Right cardiac atrium (tissue), 5 donors: ENCODE data around the gene NEK8. TPM values are rescaled to one million over a fixed set of nuclear protein-coding genes. Genes with fewer than 3 reads are reported as not detected.

Experiments
- ATAC-seq, 2 donors: fragments of 200-7000 bp; cut with Tn5 transposase; one replicate each; pipeline versions ENCODE4 v1.8.0 to v1.9.1; 2020; ENCODE audit warnings: moderate library complexity in 2 of 2, mild to moderate bottlenecking in 1 of 2
- DNase-seq, 3 donors: peaks; one replicate each; pipeline ENCODE4 v3.0.0-alpha.2; 2020
- H3K27ac ChIP-seq: one replicate; pipeline ENCODE4 v1.5.1; 2013; ENCODE audit warnings: mild to moderate bottlenecking, low read length, control low read depth, moderate library complexity
- H3K27me3 ChIP-seq: one replicate; pipeline ENCODE4 v1.6.1; 2013; ENCODE audit not compliant: control insufficient read depth, insufficient read depth
- H3K4me1 ChIP-seq: one replicate; pipeline ENCODE4 v1.6.1; 2013; ENCODE audit warnings: low read length; ENCODE audit not compliant: control insufficient read depth, insufficient read depth
- H3K4me3 ChIP-seq: one replicate; pipeline ENCODE4 v1.5.1; 2013; ENCODE audit warnings: low read length, control low read depth
- H3K9me3 ChIP-seq: one replicate; pipeline ENCODE4 v1.6.1; 2013; ENCODE audit warnings: low read length; ENCODE audit not compliant: control insufficient read depth
- WGBS: extraction: QIAGEN DNeasy Blood & Tissue Kit; methylation state at CpG from one replicate; pipeline ENCODE4 v1.1.7; 2013; 5-methylcytosine and 5-hydroxymethylcytosine counted together
- intact Hi-C, 4 donors: fragments of 100-400 bp; cut with DNase I; formaldehyde crosslinking; loops; one replicate each; pipeline versions ENCODE4 v1.11.0 to v1.14.0; 2022 to 2023
- polyA plus RNA-seq: library from polyadenylated mRNA; stranded (reverse); fragments of 200-250 nt; gene quantifications from one replicate; pipeline ENCODE4 v1.2.3, GENCODE V29; 2013
- total RNA-seq, 4 donors: library from RNA; stranded (reverse); fragmentation: NEBNext Ultra II Directional; extraction: Animal tissue kit (Norgen Biotek cat#: 25700); gene quantifications; one replicate each; pipeline ENCODE4 v1.2.1, GENCODE V29; 2021
- donor health status: healthy with polysubstance abuse.
- donor health status: DM: no; HTN: yes; CAD: no.
- donor health status: DM: no; HTN: no; CAD: no.
- donor health status: DM: no; HTN: yes; CAD: no; lungs with severe emphysema.
- donor health status: DM: yes; HTN: yes; CAD: no.

The NEK8 gene
- total and polyA plus RNA-seq, 5 donors, result 0.81 to 1.6 (median 1.2) TPM

DNA sequence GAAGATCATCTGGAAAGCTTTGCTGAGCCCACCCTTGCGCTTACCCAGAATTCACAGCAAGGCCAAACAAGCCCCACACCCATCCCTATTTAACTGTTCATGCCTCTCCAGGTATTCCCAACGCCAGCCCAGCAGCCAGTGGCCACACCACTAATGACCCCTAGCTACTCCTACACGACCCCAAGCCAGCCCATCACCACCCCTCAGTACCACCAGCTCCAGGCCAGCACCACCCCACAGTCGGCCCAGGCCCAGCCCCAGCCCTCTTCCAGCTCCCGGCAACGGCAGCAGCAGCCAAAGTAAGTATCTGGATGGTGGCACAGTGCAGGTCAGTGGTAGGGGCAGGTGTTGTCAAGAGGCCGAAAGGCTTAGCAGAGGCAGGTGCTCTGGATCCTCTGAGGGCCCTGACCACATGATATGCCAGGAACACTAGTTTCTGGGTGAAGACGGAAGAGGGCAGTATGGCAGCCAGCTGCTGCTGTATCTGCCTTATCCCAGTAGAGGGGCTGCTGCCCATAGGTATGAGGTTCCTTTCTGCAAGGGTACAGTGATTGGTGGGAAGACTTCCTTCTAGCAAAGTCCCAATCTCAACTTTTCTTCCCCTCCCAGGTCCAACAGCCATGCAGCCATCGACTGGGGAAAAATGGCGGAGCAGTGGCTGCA is 27.6 kb upstream of the NEK8 start:
- Histone ChIP-seq H3K27me3 (no peaks in the 10 kb centered on the region), H3K4me3 (no peak overlapping the region), H3K27ac (no peak overlapping the region), H3K9me3 (no peaks in the 10 kb centered on the region), H3K4me1 (no peaks in the 10 kb centered on the region)
- intact Hi-C loops, result no loop called here
- DNase-seq (no peak), ATAC-seq (no peak)
- WGBS, result 90% methylated on average over 10 of the region's 10 CpGs

DNA sequence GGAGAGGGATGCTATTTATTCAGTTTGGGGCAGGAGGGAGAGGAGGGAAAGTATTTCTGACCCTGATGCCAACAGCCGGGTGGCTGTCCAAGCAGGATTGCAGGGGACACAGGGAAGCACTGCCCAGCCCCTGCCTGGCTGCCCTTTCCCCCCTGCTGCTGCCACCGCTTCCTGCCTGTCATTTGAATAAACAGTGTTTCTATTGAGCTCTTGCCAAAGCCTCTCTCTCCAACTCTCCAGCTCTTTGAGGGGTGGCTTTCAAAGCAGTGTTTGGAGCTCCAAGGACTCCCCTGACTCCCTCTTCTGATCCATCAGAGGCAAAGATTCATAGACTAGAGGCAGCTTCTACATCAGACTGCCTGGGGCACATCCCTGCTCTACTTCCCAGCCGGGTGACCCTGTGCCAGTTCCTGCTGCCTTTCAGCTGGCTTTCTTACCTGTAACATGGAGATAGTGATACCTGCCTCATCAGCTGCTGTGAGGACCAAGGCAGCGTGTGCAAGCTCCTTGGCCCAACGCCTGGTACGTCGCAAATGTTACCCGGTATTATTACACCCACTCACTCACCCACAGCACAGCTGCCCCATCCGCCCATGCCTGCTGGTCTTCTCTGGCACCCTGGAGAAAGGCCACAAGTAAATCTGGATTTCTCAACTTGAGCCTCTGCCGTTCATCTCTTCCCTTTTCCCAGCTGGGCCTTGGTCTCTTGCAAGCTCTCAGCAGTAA is 26.4 kb upstream of the NEK8 start:
- no peaks in the 10 kb centered on the region for H3K9me3 ChIP-seq
- WGBS, result 68% methylated on average over 10 of the region's 10 CpGs
- H3K27me3 ChIP-seq, result no peaks in the 10 kb centered on the region
- no peak overlapping the region for H3K4me3 ChIP-seq
- H3K4me1 ChIP-seq, result no peaks in the 10 kb centered on the region
- ATAC-seq, result no peak
- intact Hi-C loops, result no loop called here
- H3K27ac ChIP-seq, result no peak overlapping the region
- no peak for DNase-seq

DNA sequence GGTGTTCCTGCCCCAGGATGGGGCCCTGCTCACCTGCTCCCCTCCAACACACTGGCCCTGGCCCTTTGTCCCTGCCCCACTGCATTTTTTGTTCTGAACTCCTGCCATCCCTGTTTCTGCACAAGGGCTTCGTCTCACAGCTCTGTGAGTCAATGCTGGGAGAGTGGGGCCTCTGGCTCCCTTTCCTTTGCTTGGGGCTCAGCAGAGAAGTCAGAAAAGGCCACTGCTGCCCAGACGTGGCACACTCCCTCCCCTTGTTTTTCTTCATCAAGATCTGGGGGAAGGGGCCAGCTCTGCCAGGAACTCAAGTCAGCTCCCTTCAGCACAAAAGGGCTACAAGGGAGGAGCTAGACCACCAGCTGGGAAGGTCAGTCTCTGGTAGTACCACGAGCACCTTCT is 25.8 kb upstream of the NEK8 start:
- no peaks in the 10 kb centered on the region for H3K4me1 ChIP-seq
- DNase-seq (peak in 1 of 3 donors; percentile 9), ATAC-seq (no peak)
- no peak overlapping the region for H3K4me3 ChIP-seq
- H3K9me3 ChIP-seq, result no peaks in the 10 kb centered on the region
- 72% methylated on average over 3 of the region's 3 CpGs for WGBS
- H3K27ac ChIP-seq, result no peak overlapping the region
- intact Hi-C loops, result no loop called here
- no peaks in the 10 kb centered on the region for H3K27me3 ChIP-seq

DNA sequence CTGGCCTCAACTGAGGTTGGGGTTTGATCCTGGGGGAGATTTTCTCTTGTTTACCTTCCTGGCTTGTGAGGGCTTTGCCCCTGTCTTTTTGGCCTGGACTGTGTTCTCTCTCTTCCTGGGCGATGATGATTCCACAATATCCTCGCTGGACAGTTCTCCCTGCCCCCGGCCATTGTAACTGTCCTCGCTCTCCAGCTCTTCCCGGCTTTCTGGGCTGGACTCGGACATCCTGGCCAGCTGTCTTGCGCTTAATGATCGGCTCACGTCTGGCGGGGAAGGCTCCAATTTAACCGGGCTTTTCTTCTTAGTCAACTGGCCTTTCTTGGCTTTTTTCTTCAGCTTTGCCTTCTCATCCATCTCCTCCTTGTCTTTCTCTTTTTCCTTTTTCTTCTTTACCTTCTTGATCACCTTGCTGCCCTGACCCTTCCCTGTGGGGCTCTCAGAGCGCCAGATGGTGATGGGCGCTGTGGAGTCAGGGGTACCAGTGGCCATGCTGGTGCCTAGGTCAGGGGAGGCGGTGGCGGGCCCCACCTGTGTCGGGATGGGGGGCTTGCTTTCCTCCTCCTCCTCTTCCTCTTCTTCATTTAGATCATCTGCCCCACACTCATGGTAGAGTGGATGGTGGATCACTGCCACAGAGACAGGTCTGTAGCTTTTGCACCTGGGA is 24.9 kb upstream of the NEK8 start:
- intact Hi-C loops, result no loop called here
- DNase-seq (peak in 1 of 3 donors; percentile 38), ATAC-seq (no peak)
- Histone ChIP-seq H3K9me3 (no peaks in the 10 kb centered on the region), H3K4me3 (no peak overlapping the region), H3K27ac (no peak overlapping the region), H3K4me1 (no peaks in the 10 kb centered on the region), H3K27me3 (no peaks in the 10 kb centered on the region)
- WGBS, result 77% methylated on average over 16 of the region's 16 CpGs

DNA sequence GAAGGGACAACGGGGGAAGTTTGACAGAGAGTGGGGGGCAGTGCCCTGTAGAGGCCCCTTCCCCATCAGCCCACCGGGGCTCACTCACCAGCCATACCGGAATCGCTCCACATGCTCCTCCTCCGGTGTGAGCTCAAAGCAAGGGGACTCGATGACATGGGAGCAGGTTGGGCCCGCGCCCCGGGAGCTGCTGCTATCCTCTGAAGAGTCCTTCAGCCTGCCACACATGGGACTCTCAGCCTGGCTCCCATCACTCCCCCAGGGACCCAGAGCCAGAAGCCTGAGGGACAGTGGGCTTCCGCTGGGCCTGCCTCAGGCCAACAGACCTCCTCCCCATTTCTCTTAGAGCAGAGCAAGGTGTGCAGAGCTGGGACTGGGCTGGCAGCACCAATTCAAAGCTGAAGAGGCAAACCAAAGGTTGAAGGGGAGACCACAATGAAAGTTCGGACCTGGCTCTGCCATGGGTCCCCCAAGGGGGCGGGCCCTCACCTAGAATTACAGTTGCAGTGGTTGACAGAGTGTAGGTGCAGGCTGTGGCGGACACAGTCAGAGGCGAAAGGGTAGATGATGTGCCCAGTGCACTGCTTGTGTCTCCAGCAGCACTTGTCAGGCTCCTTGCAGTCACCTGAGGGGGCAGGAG is 24.2 kb upstream of the NEK8 start:
- H3K4me1 ChIP-seq, result no peaks in the 10 kb centered on the region
- no peak overlapping the region for H3K27ac ChIP-seq
- peak in 1 of 3 donors; percentile 51 for DNase-seq
- 88% methylated on average over 14 of the region's 14 CpGs for WGBS
- H3K4me3 ChIP-seq, result no peak overlapping the region
- no peak for ATAC-seq
- intact Hi-C loops, result no loop called here
- no peaks in the 10 kb centered on the region for H3K9me3 ChIP-seq
- no peaks in the 10 kb centered on the region for H3K27me3 ChIP-seq

DNA sequence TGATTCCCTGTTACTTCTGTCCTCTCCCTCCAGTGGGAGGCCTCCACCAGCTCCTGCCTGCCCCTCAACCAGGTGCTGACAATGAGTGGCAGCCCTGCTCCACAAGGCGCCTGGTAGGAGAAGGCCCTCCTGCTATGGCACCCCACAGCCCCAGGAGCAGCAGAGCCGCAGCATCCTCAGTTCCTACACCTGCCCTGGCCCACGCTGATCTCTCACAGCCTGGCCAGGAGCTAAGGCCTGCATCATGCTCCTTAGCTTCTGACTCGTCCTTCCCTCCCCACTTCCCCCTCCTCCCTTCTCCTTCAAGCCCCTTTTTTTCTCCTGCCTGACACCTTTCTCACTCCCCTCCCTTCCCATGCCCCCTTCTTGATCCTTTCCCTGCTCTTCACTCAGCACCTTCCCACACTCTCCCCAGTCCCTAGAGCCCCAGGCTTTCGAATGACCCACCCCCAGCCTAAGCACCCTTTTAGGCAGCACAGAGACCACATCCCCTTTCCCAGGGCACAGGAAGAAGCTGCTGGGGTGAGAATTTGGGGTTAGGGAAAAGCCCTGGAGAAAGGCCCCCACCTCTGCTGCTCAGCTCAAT is 23.4 kb upstream of the NEK8 start:
- no peaks in the 10 kb centered on the region for H3K27me3 ChIP-seq
- no peaks in the 10 kb centered on the region for H3K9me3 ChIP-seq
- WGBS, result 72% methylated on average over 5 of the region's 5 CpGs
- no peak overlapping the region for H3K4me3 ChIP-seq
- no peak for DNase-seq
- intact Hi-C loops, result no loop called here
- no peak for ATAC-seq
- peaks cover 3% of the 10 kb centered on the region for H3K4me1 ChIP-seq
- H3K27ac ChIP-seq, result no peak overlapping the region

DNA sequence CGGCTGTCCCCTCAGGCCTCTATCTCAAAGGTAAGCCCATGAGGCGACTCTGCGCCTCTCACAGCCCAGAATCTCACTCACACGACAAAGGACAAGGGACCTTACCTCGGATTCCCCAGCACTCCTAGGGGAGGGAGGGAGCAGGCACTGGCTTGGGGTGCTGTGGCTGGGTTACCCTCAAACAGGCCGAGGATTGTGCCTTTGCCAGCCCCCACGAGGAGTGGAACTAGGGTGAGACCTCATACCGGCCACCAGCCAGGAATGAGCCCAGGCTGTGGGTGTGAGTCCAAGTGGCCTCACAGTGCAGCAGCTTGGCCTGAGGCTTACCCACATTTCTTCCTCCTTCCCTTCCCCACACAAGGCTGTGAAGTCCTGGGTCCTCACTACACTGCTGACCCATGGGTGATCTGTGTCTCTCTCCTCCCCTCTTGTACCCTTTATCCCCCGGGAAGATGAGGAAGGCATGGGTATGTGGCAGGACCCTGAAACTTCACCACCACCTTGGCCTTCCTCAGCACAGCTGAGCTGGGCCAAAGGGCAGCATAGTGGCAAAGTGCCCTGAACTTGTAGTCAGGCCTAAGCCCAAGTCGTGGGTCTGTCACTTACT is 22.8 kb upstream of the NEK8 start:
- H3K27ac ChIP-seq, result no peak overlapping the region
- no peak overlapping the region for H3K4me3 ChIP-seq
- intact Hi-C loops, result no loop called here
- H3K27me3 ChIP-seq, result no peaks in the 10 kb centered on the region
- WGBS, result 72% methylated on average over 10 of the region's 10 CpGs
- ATAC-seq (no peak), DNase-seq (peak in 1 of 3 donors; percentile 34)
- H3K4me1 ChIP-seq, result peaks cover 3% of the 10 kb centered on the region
- H3K9me3 ChIP-seq, result no peaks in the 10 kb centered on the region

DNA sequence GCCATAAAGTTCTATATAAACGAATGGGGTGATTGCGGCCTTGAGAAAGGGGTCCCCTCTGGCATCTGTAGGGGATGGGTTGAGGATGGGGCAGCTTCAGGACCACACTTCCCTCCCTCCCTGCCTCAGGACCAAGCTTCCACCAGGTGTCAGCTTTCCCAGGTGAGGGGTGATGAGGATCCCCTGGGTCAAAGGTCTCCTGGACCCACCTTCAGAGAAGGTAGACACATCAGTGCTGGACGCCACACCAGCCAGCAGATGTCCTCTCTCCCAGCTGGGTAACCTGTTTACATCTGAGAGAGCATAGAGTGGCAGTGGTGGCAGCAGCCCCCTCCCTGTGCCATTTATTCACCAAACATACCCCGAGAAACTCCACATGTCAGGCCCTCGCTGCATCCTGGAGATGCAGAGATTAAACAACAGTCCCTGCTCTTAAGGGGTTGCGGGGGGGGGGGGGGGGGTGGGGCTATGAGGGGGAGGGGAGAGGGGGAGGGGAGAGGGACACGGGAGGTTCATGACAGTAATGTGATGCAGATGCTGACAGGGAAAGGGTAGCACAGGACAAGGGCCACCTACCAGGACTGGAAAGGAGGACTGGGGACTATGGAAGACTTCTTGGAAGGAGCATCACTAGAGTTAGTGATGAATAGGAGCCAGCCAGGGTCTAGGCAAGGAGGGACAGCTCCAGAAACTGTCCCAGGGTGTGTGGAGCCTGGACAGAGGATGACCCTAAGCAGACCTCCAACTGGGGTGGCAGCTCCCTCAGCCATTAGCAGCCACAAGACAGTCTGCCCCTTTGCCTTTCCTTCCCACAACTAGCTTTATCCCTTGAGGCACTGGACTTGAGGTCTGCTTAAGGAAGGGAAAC is 21.9 kb upstream of the NEK8 start:
- no peak for ATAC-seq

DNA sequence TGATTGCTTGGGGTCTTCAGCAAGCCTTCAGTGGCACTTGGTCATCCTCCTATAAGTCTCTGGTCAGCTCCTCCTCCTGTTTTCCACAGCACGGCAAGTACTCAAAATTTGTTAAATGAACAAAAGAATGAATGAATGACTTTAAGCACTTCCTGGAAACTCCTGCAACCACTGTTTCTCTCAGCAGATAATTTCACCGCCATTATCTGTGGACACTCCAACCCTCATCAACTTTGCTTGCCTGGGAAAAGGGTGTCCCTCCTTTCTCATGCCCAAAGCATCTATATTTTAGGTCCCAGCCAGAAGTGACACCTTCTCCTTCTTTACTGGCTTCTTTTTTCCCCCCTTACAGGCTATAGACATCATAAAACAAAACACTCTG is 21.3 kb upstream of the NEK8 start:
- Histone ChIP-seq H3K4me3 (no peak overlapping the region), H3K27me3 (no peaks in the 10 kb centered on the region), H3K4me1 (peaks cover 5% of the 10 kb centered on the region), H3K27ac (no peak overlapping the region), H3K9me3 (no peaks in the 10 kb centered on the region)
- WGBS, result 70% methylated on average over 2 of the region's 2 CpGs
- DNase-seq, result no peak
- intact Hi-C loops, result no loop called here
- no peak for ATAC-seq

More for the DNA sequence above, 21.9 kb upstream of the NEK8 start:
- intact Hi-C loops, result no loop called here
- DNase-seq, result peak in 1 of 3 donors; percentile 35
- no peak overlapping the region for H3K4me3 ChIP-seq
- peaks cover 3% of the 10 kb centered on the region for H3K4me1 ChIP-seq
- no peaks in the 10 kb centered on the region for H3K9me3 ChIP-seq
- WGBS, result 68% methylated on average over 7 of the region's 7 CpGs
- no peak overlapping the region for H3K27ac ChIP-seq
- no peaks in the 10 kb centered on the region for H3K27me3 ChIP-seq
